B cell (primary cell): ENCODE measurements around the gene HOXC6. TPM values are rescaled to one million over a fixed set of nuclear protein-coding genes. Genes with fewer than 3 reads are reported as not detected.

Experiments
- ATAC-seq: fragments of 200-7000 bp; cut with Tn5 transposase; one replicate; pipeline ENCODE4 v1.10.0; 2021; ENCODE audit warnings: low read depth, mild to moderate bottlenecking, moderate number of reproducible peaks, moderate library complexity
- CTCF ChIA-PET: fragments of 350-600 bp; sonication (Branson Sonifier 250); formaldehyde crosslinking; loops from one replicate; lab custom pipeline; 2021; ENCODE audit warnings: antibody characterized with exemption, inconsistent platforms; lab: Charles Lee
- POLR2A ChIA-PET: fragments of 350-600 bp; sonication (Branson Sonifier 250); formaldehyde crosslinking; loops from one replicate; lab custom pipeline; 2021; ENCODE audit warnings: antibody characterized with exemption; lab: Charles Lee
- DNase-seq: peaks from one replicate; pipeline ENCODE4 v3.0.0; 2013
- H2AFZ ChIP-seq: 2 replicates; pipeline ENCODE4 v1.6.1; 2012; ENCODE audit warnings: mild to moderate bottlenecking, low read depth, low read length; ENCODE audit not compliant: insufficient read depth, poor library complexity, severe bottlenecking
- H3K27ac ChIP-seq, 2 donors: 1 replicate in 1 of 2; 2 replicates in 1 of 2; pipeline ENCODE4 v1.5.1; 2012 to 2013; ENCODE audit warnings: low read length in 2 of 2, mild to moderate bottlenecking in 2 of 2, moderate library complexity in 1 of 2
- H3K27me3 ChIP-seq, 4 experiments: fragments of 200-600 bp in 1 of 4; sonication (generic) in 1 of 4; replicated peaks in 1 of 4; 1 replicate in 2 of 4; 2 replicates in 2 of 4; pipeline versions ENCODE4 v1.6.1 to v1.7.0; 2013 to 2016; ENCODE audit warnings: low read length in 3 of 4, mild to moderate bottlenecking in 2 of 4, mixed read lengths in 1 of 4, moderate library complexity in 1 of 4; ENCODE audit not compliant: insufficient read depth in 4 of 4, control insufficient read depth in 3 of 4; ENCODE audit errors: control extremely low read depth in 1 of 4
- H3K36me3 ChIP-seq, 2 experiments: replicated peaks in 1 of 2; 1 replicate in 1 of 2; 2 replicates in 1 of 2; pipeline versions ENCODE4 v1.6.1 to v1.7.1; 2013; ENCODE audit warnings: low read length in 1 of 2; ENCODE audit not compliant: insufficient read depth in 2 of 2, control insufficient read depth in 1 of 2; ENCODE audit errors: control extremely low read depth in 1 of 2, extremely low read depth in 1 of 2
- H3K4me1 ChIP-seq, 2 donors: fragments of 200-600 bp in 1 of 2; sonication (generic) in 1 of 2; 1 replicate in 1 of 2; 2 replicates in 1 of 2; pipeline versions ENCODE4 v1.5.1 to v1.6.1; 2013 to 2017; ENCODE audit warnings: low read length in 2 of 2; ENCODE audit not compliant: control insufficient read depth in 2 of 2, insufficient read depth in 2 of 2
- H3K4me2 ChIP-seq: replicated peaks from 2 replicates; pipeline ENCODE3; 2012; ENCODE audit warnings: mild to moderate bottlenecking, low read depth, low read length; ENCODE audit not compliant: poor library complexity, severe bottlenecking
- H3K4me3 ChIP-seq, 5 experiments: fragments of 200-600 bp in 1 of 5; sonication (generic) in 1 of 5; 1 replicate in 3 of 5; 2 replicates in 2 of 5; pipeline versions ENCODE4 v1.5.1 to v1.7.0; 2011 to 2016; ENCODE audit warnings: low read length in 4 of 5, mild to moderate bottlenecking in 4 of 5, low read depth in 2 of 5, control low read depth in 1 of 5, moderate library complexity in 1 of 5; ENCODE audit not compliant: insufficient read depth in 1 of 5; ENCODE audit errors: control extremely low read depth in 1 of 5, extremely low read depth in 1 of 5
- H3K79me2 ChIP-seq: fragments of 200-600 bp; sonication (generic); one replicate; pipeline ENCODE4 v1.6.0; 2016; ENCODE audit warnings: low read length; ENCODE audit not compliant: control insufficient read depth, insufficient read depth
- H3K9ac ChIP-seq: fragments of 200-600 bp; sonication (generic); 2 replicates; pipeline ENCODE4 v1.6.1; 2017; ENCODE audit warnings: mild to moderate bottlenecking, low read length, moderate library complexity
- H3K9me3 ChIP-seq, 3 donors: one replicate each; pipeline versions ENCODE4 v1.6.1 to v1.7.1; 2013; ENCODE audit warnings: low read length in 2 of 3; ENCODE audit not compliant: control insufficient read depth in 2 of 3, insufficient read depth in 1 of 3; ENCODE audit errors: control extremely low read depth in 1 of 3
- H4K20me1 ChIP-seq: 2 replicates; pipeline ENCODE4 v1.6.0; 2012; ENCODE audit warnings: mild to moderate bottlenecking, low read length; ENCODE audit not compliant: insufficient read depth, control insufficient read depth, poor library complexity, severe bottlenecking
- H3K27ac Mint-ChIP-seq: one replicate; pipeline ENCODE4 v1.8.0; 2021; ENCODE audit warnings: mixed read lengths
- H3K27me3 Mint-ChIP-seq: one replicate; pipeline ENCODE4 v1.8.0; 2021; ENCODE audit warnings: mixed read lengths
- H3K4me1 Mint-ChIP-seq: one replicate; pipeline ENCODE4 v1.8.0; 2021; ENCODE audit warnings: mixed read lengths
- H3K4me3 Mint-ChIP-seq: one replicate; pipeline ENCODE4 v1.8.0; 2021; ENCODE audit warnings: mixed read lengths
- H3K9me3 Mint-ChIP-seq: one replicate; pipeline ENCODE4 v1.8.0; 2022; ENCODE audit warnings: mixed read lengths; ENCODE audit not compliant: insufficient read depth
- CTCF ChIP-seq: fragments of 200-600 bp; IDR thresholded peaks from one replicate; pipeline ENCODE4 v1.8.0; 2022; ENCODE audit warnings: antibody characterized with exemption, mild to moderate bottlenecking
- EZH2 ChIP-seq: IDR thresholded peaks from 2 replicates; pipeline ENCODE4 v1.6.1; 2012; ENCODE audit warnings: borderline replicate concordance, low read depth, mild to moderate bottlenecking, moderate library complexity, low read length; ENCODE audit not compliant: insufficient read depth, poor library complexity, severe bottlenecking
- WGBS: methylation state at CpG from one replicate; pipeline ENCODE4 v1.1.5; 2013; ENCODE audit warnings: missing lambda C conversion rate; ENCODE audit not compliant: insufficient coverage; 5-methylcytosine and 5-hydroxymethylcytosine counted together
- intact Hi-C: fragments of 100-400 bp; cut with micrococcal nuclease; formaldehyde crosslinking; loops from one replicate; pipeline ENCODE4 v1.10.0; 2022
- polyA plus RNA-seq: library from polyadenylated mRNA; depleted of rRNA; stranded (reverse); fragments of >200 nt; gene quantifications from 2 replicates; pipeline ENCODE4 v1.2.3, GENCODE V29; 2012
- total RNA-seq, 2 donors: library from RNA; stranded (reverse); fragments of 120-200 nt in 1 of 2; gene quantifications; 1 replicate in 1 of 2; 2 replicates in 1 of 2; pipeline versions ENCODE4 v1.2.3 to v1.2.4, GENCODE V29; 2013 to 2022

Gene HOXC6
- total and polyA plus RNA-seq, 2 donors (not counting 1 experiment from before 2014, with no cell fraction given), result not detected

- no peak overlapping the region for H3K4me3 ChIP-seq
- H3K9me3 ChIP-seq, result peaks cover 0 to 32% (median 0%) of the 10 kb centered on the region in 3 donors
- H4K20me1 ChIP-seq, result no peaks in the 10 kb centered on the region
- Mint-ChIP-seq H3K9me3 (no peaks in the 10 kb centered on the region), H3K27me3 (peaks cover 57% of the 10 kb centered on the region), H3K27ac (no peak overlapping the region), H3K4me3 (no peak overlapping the region), H3K4me1 (peaks cover 22% of the 10 kb centered on the region)
- no peak for ATAC-seq
- peaks cover 19 to 27% of the 10 kb centered on the region in 2 donors for H3K4me1 ChIP-seq
- TF ChIP-seq EZH2, result no peak
- TF ChIP-seq CTCF, result no peak
- H3K27me3 ChIP-seq, result peaks cover 0 to 90% (median 67%) of the 10 kb centered on the region in 4 experiments
- DNase-seq, result no peak
- H2AFZ ChIP-seq, result no peak overlapping the region
- no peak overlapping the region for H3K27ac ChIP-seq
- no peaks in the 10 kb centered on the region for H3K79me2 ChIP-seq
- no peak overlapping the region for H3K4me2 ChIP-seq
- 60% methylated on average over 22 of the region's 23 CpGs for WGBS
- ChIA-PET POLR2A (no interaction called here), CTCF (interaction anchor here (1.5 to 1.6 kb wide), 2 partner anchors 12 to 171 kb away, joined by 5 to 6 read pairs; partner anchors contain the start of gene HOXC5)
- no peaks in the 10 kb centered on the region for H3K36me3 ChIP-seq
- H3K9ac ChIP-seq, result no peak overlapping the region
- intact Hi-C loops, result no loop called here
These were observed 7.4 kb upstream of the HOXC6 start for GRCh38 chr12:54020591-54021405.
